PC-9 (cell line): ENCODE results near the gene SNTG2. TPM values are rescaled to one million over a fixed set of nuclear protein-coding genes. Genes with fewer than 3 reads are reported as not detected.

Source experiments
- BruUV-seq: library from RNA; stranded (reverse); fragments of 400-500 nt; replicated peaks from 2 replicates; lab custom pipeline; 2021; lab: Mats Ljungman, UMichigan
- CTCF ChIA-PET: fragments of 300-600 bp; sonication (Branson Sonifier 250); formaldehyde crosslinking; loops from one replicate; lab custom pipeline; 2022; ENCODE audit warnings: antibody characterized with exemption; lab: Charles Lee
- POLR2A ChIA-PET: fragments of 300-600 bp; sonication (Branson Sonifier 250); formaldehyde crosslinking; loops from one replicate; lab custom pipeline; 2022; ENCODE audit warnings: antibody characterized with exemption; ENCODE audit not compliant: unreplicated experiment; lab: Charles Lee
- DNase-seq, 2 experiments: peaks; one replicate each; pipeline versions ENCODE4 v3.0.0 to v3.0.0-alpha.2; 2015 to 2022; ENCODE audit warnings: mixed read lengths in 1 of 2
- H2AFZ ChIP-seq: fragments of 200-600 bp; sonication (generic); 2 replicates; pipeline ENCODE4 v1.8.1; 2017; ENCODE audit warnings: antibody characterized with exemption
- H3F3A ChIP-seq: fragments of 200-600 bp; sonication (generic); 2 replicates; pipeline ENCODE4 v1.8.1; 2017; ENCODE audit warnings: antibody characterized with exemption, mild to moderate bottlenecking, low read depth; ENCODE audit not compliant: insufficient read depth
- H3K27ac ChIP-seq: fragments of 200-600 bp; sonication (generic); 2 replicates; pipeline ENCODE4 v1.6.1; 2016; ENCODE audit warnings: mixed run types
- H3K27me3 ChIP-seq: fragments of 200-600 bp; sonication (generic); 2 replicates; pipeline ENCODE4 v1.6.1; 2016; ENCODE audit warnings: low read depth, mixed run types; ENCODE audit not compliant: insufficient read depth
- H3K36me3 ChIP-seq: fragments of 200-600 bp; sonication (generic); 2 replicates; pipeline ENCODE4 v1.6.1; 2016; ENCODE audit warnings: low read depth, mixed run types
- H3K4me1 ChIP-seq: fragments of 200-600 bp; sonication (generic); replicated peaks from 2 replicates; pipeline ENCODE4 v1.6.1; 2016; ENCODE audit warnings: mixed run types; ENCODE audit not compliant: insufficient read depth
- H3K4me2 ChIP-seq: fragments of 200-600 bp; sonication (generic); 2 replicates; pipeline ENCODE4 v1.6.1; 2017; ENCODE audit warnings: mixed run types
- H3K4me3 ChIP-seq: fragments of 200-600 bp; sonication (generic); 2 replicates; pipeline ENCODE4 v1.6.1; 2016; ENCODE audit warnings: mixed run types
- H3K79me2 ChIP-seq: fragments of 200-600 bp; sonication (generic); 2 replicates; pipeline ENCODE4 v1.6.1; 2017; ENCODE audit warnings: low read depth, mixed run types
- H3K9me2 ChIP-seq: fragments of 200-600 bp; sonication (generic); 2 replicates; pipeline ENCODE4 v1.8.1; 2017; ENCODE audit warnings: mild to moderate bottlenecking; ENCODE audit not compliant: insufficient read depth
- H3K9me3 ChIP-seq: fragments of 200-600 bp; sonication (generic); 2 replicates; pipeline ENCODE4 v1.8.1; 2016; ENCODE audit warnings: low read depth; ENCODE audit not compliant: insufficient read depth
- H4K20me1 ChIP-seq: fragments of 200-600 bp; sonication (generic); 2 replicates; pipeline ENCODE4 v1.8.1; 2017; ENCODE audit not compliant: insufficient read depth
- CTCF ChIP-seq: fragments of 200-600 bp; sonication (generic); conservative IDR thresholded peaks from 2 replicates; pipeline ENCODE4 v1.6.1; 2017; ENCODE audit warnings: mixed run types, antibody characterized with exemption, mild to moderate bottlenecking, moderate library complexity
- EZH2 ChIP-seq: fragments of 200-600 bp; sonication (generic); IDR thresholded peaks from 2 replicates; pipeline ENCODE4 v1.8.0; 2017; ENCODE audit warnings: antibody characterized with exemption, low read depth
- intact Hi-C: fragments of 100-400 bp; cut with micrococcal nuclease; formaldehyde crosslinking; loops from one replicate; pipeline ENCODE4 v1.10.0; 2022; ENCODE audit not compliant: unreplicated experiment
- total RNA-seq: library from RNA; stranded (reverse); gene quantifications from 2 replicates; pipeline ENCODE4 v1.2.3, GENCODE V29; 2021

The SNTG2 gene
- total RNA-seq, 1 experiment from 2014 or later = not detected

- H3K27ac ChIP-seq = no peak overlapping the region
- TF ChIP-seq CTCF (no peak), EZH2 (no peak)
- no peaks in the 10 kb centered on the region for H3K79me2 ChIP-seq
- no peak for DNase-seq
- H2AFZ ChIP-seq = no peak overlapping the region
- ChIA-PET CTCF (no interaction called here), POLR2A (no interaction called here)
- H3K9me3 ChIP-seq = no peaks in the 10 kb centered on the region
- H3K4me1 ChIP-seq = no peaks in the 10 kb centered on the region
- no peaks in the 10 kb centered on the region for H3K36me3 ChIP-seq
- no peak overlapping the region for H3K4me3 ChIP-seq
- no TSS peak for BruUV-seq
- intact Hi-C loops = no loop called here
- no peak overlapping the region for H3K4me2 ChIP-seq
- no peaks in the 10 kb centered on the region; the same call in 1 of the 2 replicates for H4K20me1 ChIP-seq
- no peaks in the 10 kb centered on the region for H3F3A ChIP-seq
- peaks cover 74% of the 10 kb centered on the region for H3K27me3 ChIP-seq
- no peaks in the 10 kb centered on the region for H3K9me2 ChIP-seq
Observed at GRCh38 chr2:1262609-1263008, 312.0 kb downstream of the SNTG2 start.

- Histone ChIP-seq H3K27ac (no peak overlapping the region), H3K27me3 (peaks cover 75% of the 10 kb centered on the region), H3K4me1 (no peaks in the 10 kb centered on the region), H3K4me2 (no peak overlapping the region), H3K4me3 (no peak overlapping the region), H3K36me3 (no peaks in the 10 kb centered on the region), H3F3A (no peaks in the 10 kb centered on the region), H3K9me3 (no peaks in the 10 kb centered on the region), H3K79me2 (no peaks in the 10 kb centered on the region), H4K20me1 (no peaks in the 10 kb centered on the region; the same call in 1 of the 2 replicates), H3K9me2 (no peaks in the 10 kb centered on the region), H2AFZ (no peak overlapping the region)
- ChIA-PET POLR2A (no interaction called here), CTCF (no interaction called here)
- intact Hi-C loops = no loop called here
- BruUV-seq = no TSS peak
- TF ChIP-seq CTCF (no peak), EZH2 (no peak)
- DNase-seq = no peak
Observed at GRCh38 chr2:1265454-1265853, 314.8 kb downstream of the SNTG2 start.

- Histone ChIP-seq H3K4me3 (no peak overlapping the region), H4K20me1 (no peaks in the 10 kb centered on the region; the same call in 1 of the 2 replicates), H3K27me3 (peaks cover 75% of the 10 kb centered on the region), H3K4me1 (no peaks in the 10 kb centered on the region), H3K27ac (no peak overlapping the region), H2AFZ (no peak overlapping the region), H3K9me2 (no peaks in the 10 kb centered on the region), H3K36me3 (no peaks in the 10 kb centered on the region), H3K4me2 (no peak overlapping the region), H3K9me3 (no peaks in the 10 kb centered on the region), H3F3A (no peaks in the 10 kb centered on the region), H3K79me2 (no peaks in the 10 kb centered on the region)
- ChIA-PET POLR2A (no interaction called here), CTCF (no interaction called here)
- TF ChIP-seq EZH2 = no peak
- no peak for TF ChIP-seq CTCF
- DNase-seq = no peak
- intact Hi-C loops = no loop called here
- BruUV-seq = no TSS peak
Observed at GRCh38 chr2:1266351-1266750, 315.7 kb downstream of the SNTG2 start.
